Measurements from ENCODE around the gene S100A14.

The S100A14 gene

GRCh38 chr1:153638261-153638660 lies 22.1 kb upstream of the S100A14 start:
- no peak for DNase-seq

- no peak for DNase-seq
These were observed 20.2 kb upstream of the S100A14 start for GRCh38 chr1:153636312-153636711.

GRCh38 chr1:153635872-153636271 lies 19.7 kb upstream of the S100A14 start:
- DNase-seq = no peak

GRCh38 chr1:153633754-153634665 lies 17.9 kb upstream of the S100A14 start, which contains the start of gene CHTOP:
Gene CHTOP (plus strand): TSS chr1:153634066. CDS start chr1:153636589, 2,523 bp downstream.
- DNase-seq = peak; percentile 99

- no peak for DNase-seq
These were observed 17.1 kb upstream of the S100A14 start for GRCh38 chr1:153633161-153633753.

GRCh38 chr1:153631047-153632022 lies 15.2 kb upstream of the S100A14 start:
- no peak for DNase-seq

- no peak for DNase-seq
These were observed 14.3 kb upstream of the S100A14 start for GRCh38 chr1:153630384-153630783.

- no peak for DNase-seq
These were observed 13.8 kb upstream of the S100A14 start for GRCh38 chr1:153629971-153630370.

GRCh38 chr1:153629343-153629665 lies 13.2 kb upstream of the S100A14 start:
- no peak for DNase-seq

GRCh38 chr1:153628638-153629342 lies 12.7 kb upstream of the S100A14 start:
- DNase-seq = no peak

- DNase-seq = peak; percentile 30
These were observed 11.8 kb upstream of the S100A14 start, which contains the start of gene S100A1 for GRCh38 chr1:153627715-153628626. Gene S100A1 (plus strand): TSS chr1:153628434. CDS start chr1:153630522, 2,088 bp downstream.

- DNase-seq = peak; percentile 94
These were observed 11.0 kb upstream of the S100A14 start, which contains the start of gene S100A13 for GRCh38 chr1:153626904-153627714. Gene S100A13 (minus strand): TSS chr1:153627505. CDS start chr1:153626472, 1,033 bp downstream.

- no peak for DNase-seq
These were observed 10.4 kb upstream of the S100A14 start for GRCh38 chr1:153626477-153626903.

GRCh38 chr1:153624965-153625611 lies 9.0 kb upstream of the S100A14 start:
- DNase-seq = no peak

GRCh38 chr1:153623101-153623500 lies 7.0 kb upstream of the S100A14 start:
- DNase-seq = no peak

- DNase-seq = no peak
These were observed 3.0 kb upstream of the S100A14 start for GRCh38 chr1:153619171-153619570.

- DNase-seq = peak; percentile 86
These were observed 1.5 kb upstream of the S100A14 start for GRCh38 chr1:153617663-153618062.

- DNase-seq = no peak
These were observed 789 bp upstream of the S100A14 start for GRCh38 chr1:153616917-153617311.

GRCh38 chr1:153615406-153615805 lies 719 bp downstream of the S100A14 start:
- DNase-seq = no peak

- no peak for DNase-seq
These were observed 1.2 kb downstream of the S100A14 start for GRCh38 chr1:153614906-153615305.
